ENCODE data around the gene IMP4. TPM values are rescaled to one million over a fixed set of nuclear protein-coding genes. Genes with fewer than 3 reads are reported as not detected.

The IMP4 gene
- total RNA-seq, 1 experiment from 2014 or later, result 121 TPM

DNA sequence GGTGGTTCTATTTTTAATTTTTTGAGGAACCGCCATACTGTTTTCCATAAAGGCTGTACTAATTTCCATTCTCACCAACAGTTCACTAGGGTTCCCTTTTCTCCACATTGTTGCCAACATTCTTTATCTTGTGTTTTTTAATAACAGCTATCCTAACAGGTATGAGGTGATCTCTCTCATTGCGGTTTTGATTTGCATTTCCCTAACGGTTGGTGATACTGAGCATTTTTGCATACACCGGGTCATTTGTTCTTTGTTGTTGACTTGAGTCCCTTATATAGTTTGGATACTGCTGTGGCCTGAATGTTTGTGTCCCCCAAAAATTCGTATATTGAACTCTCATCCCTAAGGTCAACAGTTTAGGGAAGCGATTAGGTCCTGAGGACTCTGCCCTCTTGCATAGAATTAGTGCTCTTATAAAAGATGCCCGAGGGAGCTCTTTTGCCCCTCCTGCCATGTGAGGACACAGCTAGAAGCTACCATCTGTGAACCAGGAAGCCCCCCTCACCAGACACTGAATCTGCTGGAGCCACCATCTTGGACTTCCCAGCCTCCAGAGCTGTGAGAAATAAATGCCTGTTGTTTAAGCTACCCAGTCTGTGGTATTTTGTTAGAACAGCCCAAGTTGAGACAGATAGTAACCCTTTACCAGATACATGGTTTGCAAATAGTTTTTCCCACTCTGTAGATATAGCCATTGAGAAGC, 4.7 kb downstream of the IMP4 start:
- BruUV-seq (replicated peaks), result no TSS peak

More for the DNA sequence above, 4.7 kb downstream of the IMP4 start:
- H3K4me1 ChIP-seq (ENCODE audit: control insufficient read depth in 1 of 2, insufficient read depth in 2 of 2, low read length in 2 of 2), result peaks cover 0 to 6% of the 10 kb centered on the region in 2 experiments; a peak in 1 of 4 replicates
- no peak overlapping the region for H3K9ac ChIP-seq (ENCODE audit: low read length)
- TF ChIP-seq EZH2 (IDR thresholded peaks at IDR 0.05), result no peak
- TF ChIP-seq ZNF274 (IDR thresholded peaks at IDR 0.05; ENCODE audit: low read depth, low read length), result no peak
- TF ChIP-seq, protein P1, sequence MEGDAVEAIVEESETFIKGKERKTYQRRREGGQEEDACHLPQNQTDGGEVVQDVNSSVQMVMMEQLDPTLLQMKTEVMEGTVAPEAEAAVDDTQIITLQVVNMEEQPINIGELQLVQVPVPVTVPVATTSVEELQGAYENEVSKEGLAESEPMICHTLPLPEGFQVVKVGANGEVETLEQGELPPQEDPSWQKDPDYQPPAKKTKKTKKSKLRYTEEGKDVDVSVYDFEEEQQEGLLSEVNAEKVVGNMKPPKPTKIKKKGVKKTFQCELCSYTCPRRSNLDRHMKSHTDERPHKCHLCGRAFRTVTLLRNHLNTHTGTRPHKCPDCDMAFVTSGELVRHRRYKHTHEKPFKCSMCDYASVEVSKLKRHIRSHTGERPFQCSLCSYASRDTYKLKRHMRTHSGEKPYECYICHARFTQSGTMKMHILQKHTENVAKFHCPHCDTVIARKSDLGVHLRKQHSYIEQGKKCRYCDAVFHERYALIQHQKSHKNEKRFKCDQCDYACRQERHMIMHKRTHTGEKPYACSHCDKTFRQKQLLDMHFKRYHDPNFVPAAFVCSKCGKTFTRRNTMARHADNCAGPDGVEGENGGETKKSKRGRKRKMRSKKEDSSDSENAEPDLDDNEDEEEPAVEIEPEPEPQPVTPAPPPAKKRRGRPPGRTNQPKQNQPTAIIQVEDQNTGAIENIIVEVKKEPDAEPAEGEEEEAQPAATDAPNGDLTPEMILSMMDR (IDR thresholded peaks at IDR 0.05 in 2 of 3, conservative IDR thresholded peaks at IDR 0.05 in 1 of 3; ENCODE audit: borderline replicate concordance in 1 of 3, insufficient read depth in 1 of 3, low read depth in 2 of 3, low read length in 2 of 3), result no peak
- TF ChIP-seq CEBPB (IDR thresholded peaks at IDR 0.05; ENCODE audit: low read depth), result no peak
- no peak for TF ChIP-seq POLR2AphosphoS5 (IDR thresholded peaks at IDR 0.05; ENCODE audit: low read depth, low read length)
- no peak for TF ChIP-seq JUND (IDR thresholded peaks at IDR 0.05)
- TF ChIP-seq ZBTB33 (IDR thresholded peaks at IDR 0.05; ENCODE audit: extremely low read depth, insufficient replicate concordance, low read length), result no peak
- no peak for TF ChIP-seq POLR2A (IDR thresholded peaks at IDR 0.05; ENCODE audit: borderline replicate concordance, extremely low read depth, insufficient read depth, insufficient read length)
- no peak for TF ChIP-seq EGR1 (IDR thresholded peaks at IDR 0.05; ENCODE audit: low read depth)
- TF ChIP-seq YY1 (IDR thresholded peaks at IDR 0.05; ENCODE audit: extremely low read depth, insufficient replicate concordance, low read depth, low read length), result no peak
- no peak for TF ChIP-seq ZFX (IDR thresholded peaks at IDR 0.05)
- TF ChIP-seq SP1 (IDR thresholded peaks at IDR 0.05; ENCODE audit: low read depth), result no peak
- TF ChIP-seq FOSL1 (IDR thresholded peaks at IDR 0.05; ENCODE audit: low read depth), result no peak
- no peak for TF ChIP-seq SRF (IDR thresholded peaks at IDR 0.05; ENCODE audit: low read depth)
- no peak for TF ChIP-seq EZH2phosphoT487 (IDR thresholded peaks at IDR 0.05; ENCODE audit: borderline replicate concordance)
- no peak for TF ChIP-seq CBX3 (IDR thresholded peaks at IDR 0.05; ENCODE audit: low read depth)
- no peak for TF ChIP-seq ELF1 (IDR thresholded peaks at IDR 0.05; ENCODE audit: borderline replicate concordance, low read depth)
- TF ChIP-seq RAD21 (IDR thresholded peaks at IDR 0.05; ENCODE audit: low read depth), result no peak
- no peak for TF ChIP-seq TCF7L2 (IDR thresholded peaks at IDR 0.05; ENCODE audit: borderline replicate concordance, extremely low read depth, insufficient read depth, insufficient read length)
- peaks cover 8% of the 10 kb centered on the region; the same call in 1 of the 2 replicates for H4K20me1 ChIP-seq (ENCODE audit: insufficient read depth)
- ATAC-seq (no peak), DNase-seq (ENCODE audit: low read depth, low spot score) (no peak)
- H3K9me3 ChIP-seq (ENCODE audit: control insufficient read depth in 1 of 2, insufficient read depth in 1 of 2, low read depth in 1 of 2, low read length in 2 of 2), result no peaks in the 10 kb centered on the region
- H2AFZ ChIP-seq (ENCODE audit: low read depth, low read length, poor library complexity, severe bottlenecking), result no peak overlapping the region
- no peak overlapping the region for H3K4me2 ChIP-seq (ENCODE audit: low read length)
- no peak overlapping the region for H3K27ac ChIP-seq (ENCODE audit: low read depth, low read length)
- no peak overlapping the region for H3K4me3 ChIP-seq (replicated peaks in 1 of 2; ENCODE audit: low read depth in 1 of 2, low read length in 2 of 2)
- peaks cover 32% of the 10 kb centered on the region for H3K79me2 ChIP-seq (ENCODE audit: insufficient read depth, low read length)
- CTCF ChIA-PET, result no interaction called here
- intact Hi-C loops (cut with micrococcal nuclease), result loop anchor here (2.0 kb wide), 1 partner anchor 19 kb away; no protein-coding TSS in a partner anchor
- POLR2A ChIA-PET, result no interaction called here
- H3K27me3 ChIP-seq (ENCODE audit: insufficient read depth, low read length), result no peaks in the 10 kb centered on the region
- RAD21 ChIA-PET (ENCODE audit: low non-redundant PET in 1 of 2, low total read pairs in 2 of 2, uncharacterized antibody in 2 of 2, unreplicated experiment in 2 of 2), result no interaction called here
- H3K9me2 ChIP-seq (ENCODE audit: insufficient read depth), result no peaks in the 10 kb centered on the region
- H3K36me3 ChIP-seq (ENCODE audit: control insufficient read depth in 1 of 2, insufficient read depth in 2 of 2, low read length in 2 of 2), result peaks cover 31 to 45% of the 10 kb centered on the region in 2 experiments

Measured in HCT116 (cell line).